ENCODE data around the gene A3GALT2.
A peak's percentile ranks its signal among the peaks of the same experiment; 100 is the strongest.
"Not testable (repeated sequence)": the region's sequence is repeated elsewhere in the genome, so short reads cannot be mapped to it uniquely, and the experiment has no call there.

A3GALT2 gene

DNA sequence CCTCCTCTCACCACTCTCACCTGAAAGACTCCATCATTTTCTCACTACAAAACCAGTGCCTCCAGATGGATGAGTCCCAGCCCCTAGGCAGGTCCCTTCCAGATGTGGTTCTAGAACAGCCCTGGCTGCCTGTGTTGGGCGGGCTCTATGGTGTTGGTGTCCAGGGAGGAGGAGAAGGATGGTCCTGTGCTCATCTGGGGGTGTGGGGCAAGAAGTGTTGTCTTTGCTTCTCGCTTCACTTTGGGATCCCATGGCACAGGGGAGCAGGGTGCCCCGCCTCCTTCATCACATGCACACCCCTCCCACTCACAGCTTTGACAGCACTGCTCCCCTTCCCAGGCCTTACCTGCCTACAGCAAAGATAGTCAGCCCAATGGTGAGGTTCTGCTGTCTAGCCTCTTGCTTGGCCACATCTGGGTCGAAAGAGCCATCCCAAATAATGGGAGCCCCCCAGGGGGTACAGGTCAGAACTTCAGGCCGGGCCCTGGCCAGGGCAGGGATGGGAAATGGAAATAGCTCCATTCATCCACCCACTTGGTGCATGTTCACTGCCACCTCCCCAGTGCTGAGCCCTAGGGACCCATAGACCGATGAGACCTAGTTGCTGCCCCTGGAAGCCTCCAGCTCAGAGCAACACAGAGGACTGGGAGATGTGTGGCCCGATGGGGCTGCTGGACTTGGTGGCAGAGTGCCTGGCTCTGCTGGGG lies 9.0 kb downstream of the A3GALT2 start:
- no peak for DNase-seq (ENCODE audit: low read depth)

DNA sequence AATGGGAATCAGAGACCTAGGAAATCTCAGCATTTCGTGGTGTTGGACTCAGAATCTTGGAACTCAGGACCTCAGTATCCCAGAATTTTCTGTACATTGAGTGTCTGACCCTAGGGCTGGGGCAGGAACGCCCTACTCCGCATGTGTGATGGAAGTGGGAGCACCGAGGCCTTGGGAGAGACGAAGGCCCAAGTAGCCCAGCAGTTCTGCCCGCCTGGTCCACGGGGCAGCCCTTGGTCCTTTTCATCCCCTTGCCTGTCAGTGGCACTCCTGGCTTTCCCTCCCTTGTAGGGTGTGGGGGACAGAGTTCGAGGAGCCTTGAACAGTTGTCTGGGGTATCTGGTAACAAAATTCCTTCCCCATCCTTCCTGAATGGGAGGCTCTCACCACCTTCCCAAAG lies 10.2 kb downstream of the A3GALT2 start:
- no peak for DNase-seq (ENCODE audit: low read depth)

DNA sequence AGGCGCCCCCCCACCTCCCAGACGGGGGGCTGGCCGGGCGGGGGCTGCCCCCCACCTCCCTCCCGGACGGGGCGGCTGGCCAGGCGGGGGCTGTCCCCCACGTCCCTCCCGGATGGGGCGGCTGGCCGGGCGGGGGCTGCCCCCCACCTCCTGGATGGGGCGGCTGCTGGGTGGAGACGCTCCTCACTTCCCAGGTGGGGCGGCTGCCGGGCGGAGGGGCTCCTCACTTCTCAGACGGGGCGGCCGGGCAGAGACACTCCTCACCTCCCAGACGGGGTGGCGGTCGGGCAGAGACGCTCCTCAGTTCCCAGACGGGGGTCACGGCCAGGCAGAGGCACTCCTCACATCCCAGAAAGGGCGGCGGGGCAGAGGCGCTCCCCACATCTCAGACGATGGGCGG lies 11.5 kb downstream of the A3GALT2 start:
- not testable (repeated sequence) for DNase-seq (ENCODE audit: low read depth)

DNA sequence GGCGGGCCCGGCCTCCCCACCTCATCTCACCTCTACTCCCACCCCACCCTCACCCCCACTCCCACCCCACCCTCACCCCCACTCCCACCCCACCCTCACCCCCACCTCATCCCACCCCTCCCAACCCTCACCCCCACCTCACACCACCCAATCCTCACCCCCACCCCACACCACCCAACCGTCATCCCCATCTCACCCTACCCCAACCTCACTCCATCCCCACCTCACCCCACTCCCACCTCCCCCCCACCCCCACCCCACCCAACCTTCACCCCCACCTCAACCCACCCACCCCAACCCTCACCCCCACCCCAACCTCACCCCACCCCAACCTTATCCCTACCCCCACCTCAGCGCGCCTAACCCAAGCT lies 13.4 kb downstream of the A3GALT2 start:
- no peak for DNase-seq (ENCODE audit: low read depth)

DNA sequence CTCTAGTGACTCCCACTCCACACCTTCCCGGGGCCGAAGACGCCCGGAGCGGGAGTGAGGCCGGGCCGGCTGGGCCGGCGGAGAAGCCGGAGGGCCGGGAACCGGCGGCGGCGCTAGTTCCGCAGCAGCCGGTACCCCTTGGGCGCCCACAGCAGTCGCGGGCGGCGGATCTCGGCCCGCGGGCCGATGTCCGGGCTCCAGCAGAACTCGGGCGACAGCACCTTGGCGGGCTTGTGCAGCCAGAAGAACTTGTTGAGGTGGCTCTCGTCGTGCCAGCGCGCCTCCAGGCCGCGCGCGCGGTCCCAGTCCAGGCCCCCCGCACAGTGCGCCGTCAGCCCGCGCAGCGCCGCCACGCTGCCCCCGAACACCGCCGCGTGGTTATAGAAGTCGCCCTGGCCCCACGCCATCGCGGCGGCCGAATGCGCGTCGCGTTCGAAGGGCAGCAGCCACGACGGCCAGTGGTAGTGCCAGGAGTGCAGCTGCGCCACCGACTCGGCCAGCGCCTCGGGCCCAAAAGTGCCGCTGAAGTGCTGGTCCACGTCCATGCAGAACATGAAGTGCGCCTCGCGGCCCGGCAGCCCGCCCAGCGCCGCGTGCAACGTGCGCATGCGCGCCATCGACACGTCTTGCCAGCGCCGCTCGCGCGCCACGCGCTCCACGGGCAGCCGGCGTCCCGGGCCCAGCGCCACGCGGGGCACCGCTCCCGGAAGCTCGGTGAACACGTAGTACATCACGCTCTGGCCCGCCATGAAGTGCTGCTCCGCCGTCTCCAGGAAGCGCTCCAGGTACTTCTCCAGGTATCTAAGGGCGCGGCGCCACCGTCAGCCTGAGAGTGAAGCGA lies 14.0 kb downstream of the A3GALT2 start:
- DNase-seq (ENCODE audit: low read depth) = no peak

GRCh38 chr1:33305816-33306652 lies 14.9 kb downstream of the A3GALT2 start:
- DNase-seq (ENCODE audit: low read depth) = no peak

- DNase-seq (ENCODE audit: low read depth) = no peak
These were observed 15.9 kb downstream of the A3GALT2 start for GRCh38 chr1:33305016-33305415.

GRCh38 chr1:33302325-33302724 lies 18.6 kb downstream of the A3GALT2 start:
- DNase-seq (ENCODE audit: low read depth) = no peak

DNA sequence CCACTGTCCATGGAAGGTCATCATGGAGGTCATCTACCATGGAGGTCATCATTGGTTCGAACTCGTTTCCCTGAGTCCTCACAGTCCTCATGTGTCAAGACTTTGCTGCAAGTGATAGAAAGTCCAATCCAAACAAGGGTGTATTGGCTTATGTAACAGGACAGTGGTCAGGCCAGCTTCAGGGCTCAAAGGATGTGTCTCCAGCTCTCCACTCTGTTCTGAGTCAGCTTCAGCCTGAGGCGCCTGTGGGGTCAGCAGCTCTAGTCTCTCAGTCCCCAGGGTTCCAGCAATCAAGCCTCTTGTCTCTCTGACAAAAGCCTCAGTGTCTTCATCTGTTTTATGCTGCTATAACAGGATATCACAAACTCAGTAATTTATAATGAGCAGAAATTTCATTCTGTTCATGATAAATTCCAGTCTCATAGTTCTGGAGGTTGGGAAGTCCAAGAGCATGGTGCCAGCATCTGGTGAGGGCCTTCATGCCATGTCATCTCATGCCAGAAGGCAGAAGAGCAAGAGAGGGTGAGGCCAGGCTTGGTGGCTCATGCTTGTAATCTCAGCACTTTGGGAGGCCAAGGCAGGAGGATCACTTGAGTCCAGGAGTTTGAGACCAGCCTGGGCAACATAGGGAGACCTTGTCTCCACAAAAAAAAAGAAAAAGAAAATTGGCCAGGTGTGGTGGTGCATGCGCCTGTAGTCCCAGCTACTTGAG lies 19.5 kb downstream of the A3GALT2 start:
- DNase-seq (ENCODE audit: low read depth) = no peak

GRCh38 chr1:33300673-33301072 lies 20.2 kb downstream of the A3GALT2 start:
- no peak for DNase-seq (ENCODE audit: low read depth)

- DNase-seq (ENCODE audit: low read depth) = no peak
These were observed 21.3 kb downstream of the A3GALT2 start for GRCh38 chr1:33299461-33300155.

- peak; percentile 47 for DNase-seq (ENCODE audit: low read depth)
These were observed 22.1 kb downstream of the A3GALT2 start for GRCh38 chr1:33298623-33299277.

DNA sequence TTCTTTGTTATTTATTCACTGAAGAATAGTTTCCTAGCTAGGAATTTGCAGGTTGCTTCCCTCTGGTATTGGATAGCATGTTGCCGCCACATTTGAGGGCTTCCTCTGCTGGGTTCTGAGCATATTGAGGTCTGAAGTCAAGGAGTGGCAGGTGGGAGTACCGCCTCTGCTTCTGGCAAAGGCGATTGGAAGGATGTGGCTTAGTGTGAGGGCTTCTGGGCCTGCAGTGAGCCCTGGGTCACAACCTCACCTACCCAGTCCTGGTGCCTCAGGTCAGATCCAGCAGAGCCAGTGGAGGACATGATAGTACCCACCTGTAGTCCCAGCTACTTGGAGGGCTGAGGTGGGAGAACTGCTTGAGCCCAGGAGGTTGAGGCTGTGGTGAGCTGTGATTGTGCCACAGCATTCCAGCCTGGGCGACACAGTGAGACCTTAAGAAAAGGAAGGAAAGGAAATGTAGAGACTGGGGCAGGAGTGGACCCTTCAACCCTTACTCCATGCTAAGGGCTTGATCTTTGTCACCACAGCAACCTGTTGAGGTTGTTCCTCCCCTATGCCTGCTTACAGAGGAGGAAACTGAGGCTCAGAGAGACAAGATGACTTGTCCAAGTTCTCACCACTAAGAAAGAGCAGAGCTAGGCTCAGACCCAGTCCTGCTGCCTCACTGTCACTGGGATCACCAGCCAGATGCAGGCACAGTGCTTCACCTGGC lies 22.8 kb downstream of the A3GALT2 start:
- DNase-seq (ENCODE audit: low read depth) = no peak

DNA sequence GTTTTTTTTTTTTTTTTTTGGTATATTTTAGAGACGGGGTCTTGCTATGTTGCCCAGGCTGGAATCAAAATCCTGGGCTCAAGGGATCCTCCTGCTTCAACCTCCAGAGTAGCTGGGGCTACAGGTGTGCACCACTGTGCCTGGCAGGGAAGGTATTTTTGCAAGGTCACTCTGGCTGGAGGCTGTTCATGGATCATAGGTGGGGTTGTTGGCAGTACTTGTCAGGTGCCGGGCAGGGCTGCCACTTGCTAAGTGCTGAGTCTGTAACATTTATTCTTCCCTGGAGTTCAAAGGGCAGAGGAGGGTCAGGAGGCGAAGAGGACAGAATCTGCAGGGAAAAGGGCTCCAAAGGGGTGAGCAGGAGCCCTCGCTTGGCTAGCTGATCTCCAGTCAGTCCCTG lies 24.1 kb downstream of the A3GALT2 start:
- no peak for DNase-seq (ENCODE audit: low read depth)

GRCh38 chr1:33296082-33296458 lies 24.8 kb downstream of the A3GALT2 start:
- no peak for DNase-seq (ENCODE audit: low read depth)

GRCh38 chr1:33295450-33296081 lies 25.3 kb downstream of the A3GALT2 start:
- DNase-seq (ENCODE audit: low read depth) = peak; percentile 85

DNA sequence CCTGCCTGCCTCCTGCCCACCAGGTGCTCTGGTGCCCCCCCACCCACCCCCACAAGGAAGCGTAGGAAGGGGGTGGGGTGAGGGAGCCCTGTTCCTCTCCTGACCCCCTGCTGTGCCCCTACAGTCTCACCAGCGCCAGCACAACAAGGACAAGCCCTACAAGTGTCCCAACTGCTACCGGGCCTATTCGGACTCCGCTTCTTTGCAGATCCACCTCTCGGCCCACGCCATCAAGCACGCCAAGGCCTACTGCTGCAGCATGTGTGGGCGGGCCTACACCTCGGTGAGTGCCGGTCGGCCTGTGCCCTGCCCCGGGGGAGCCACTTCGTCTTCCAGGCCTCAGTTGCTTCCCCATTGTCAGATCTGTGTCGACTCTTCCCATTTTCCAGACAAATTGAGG lies 25.9 kb downstream of the A3GALT2 start:
- DNase-seq (ENCODE audit: low read depth) = no peak

DNA sequence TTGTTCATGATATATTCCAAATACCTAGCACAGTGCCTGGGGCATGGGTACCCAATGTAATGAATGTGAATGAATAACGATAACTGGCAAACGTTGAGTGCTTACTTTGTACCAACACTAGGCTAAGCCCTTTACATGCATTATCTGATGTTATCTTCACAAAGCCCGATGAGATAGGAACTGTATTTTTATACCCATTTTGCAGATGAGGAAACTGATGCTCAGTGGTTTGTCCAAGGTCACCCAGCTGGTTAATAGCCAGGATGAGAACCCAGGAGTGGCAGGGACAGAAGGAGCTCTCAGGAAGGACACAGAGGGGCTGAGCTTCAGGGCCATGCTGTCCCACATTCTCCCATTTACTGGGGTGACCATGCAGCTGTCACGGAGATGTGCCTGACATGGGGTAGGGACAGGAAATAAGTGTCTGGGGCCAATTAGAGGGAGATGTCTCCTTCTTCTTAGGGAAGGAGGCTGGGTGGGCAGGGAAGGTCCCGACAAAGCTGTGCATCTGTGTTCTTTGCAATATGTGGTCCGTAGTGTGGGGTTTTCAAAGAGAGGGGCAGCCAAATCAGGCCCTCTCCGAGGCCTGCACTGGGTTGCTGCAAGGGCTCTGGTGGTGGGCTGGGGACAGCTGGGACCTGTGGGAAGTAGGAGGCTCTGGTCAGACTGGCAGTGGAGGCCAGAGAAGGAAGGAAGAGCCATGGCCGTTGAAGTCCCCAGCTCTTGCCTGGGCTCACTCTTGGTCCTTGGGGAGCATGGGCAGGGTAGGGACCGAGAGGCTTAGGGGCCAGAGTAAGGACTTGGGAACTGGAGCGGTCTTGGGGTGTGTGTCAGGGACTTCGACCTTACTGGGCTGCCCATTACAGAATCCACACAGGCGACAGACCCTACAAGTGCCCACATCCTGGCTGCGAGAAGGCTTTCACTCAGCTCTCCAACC lies 26.6 kb downstream of the A3GALT2 start:
- no peak for DNase-seq (ENCODE audit: low read depth)

All from activated T-cell treated with anti-CD3 and anti-CD28 coated beads for 1 hour (primary cell).